Measurements from ENCODE around the gene AGPAT1. TPM values are rescaled to one million over a fixed set of nuclear protein-coding genes. Genes with fewer than 3 reads are reported as not detected.

Gene AGPAT1
- total RNA-seq, 1 experiment from 2014 or later = 37.8 TPM

- BruUV-seq (replicated peaks) = no TSS peak
- no peak overlapping the region for H3K4me3 Mint-ChIP-seq (ENCODE audit: unreplicated experiment)
- H3K9me3 Mint-ChIP-seq (ENCODE audit: unreplicated experiment) = no peaks in the 10 kb centered on the region
- DNase-seq (ENCODE audit: unreplicated experiment) = no peak
- peaks cover 78% of the 10 kb centered on the region for H3K36me3 Mint-ChIP-seq (ENCODE audit: insufficient read depth, unreplicated experiment)
- ChIA-PET CTCF (interaction anchor here (0.8 kb wide), 1 partner anchor 15 kb away, joined by 3 read pairs; no protein-coding TSS in a partner anchor), POLR2A (interaction anchor here (0.8 to 0.9 kb wide), 3 partner anchors 8 to 53 kb away, joined by 3 read pairs; no protein-coding TSS in a partner anchor)
- no peak for TF ChIP-seq CTCF (IDR thresholded peaks at IDR 0.05; ENCODE audit: unreplicated experiment)
- H3K27me3 Mint-ChIP-seq (ENCODE audit: insufficient read depth, unreplicated experiment) = no peaks in the 10 kb centered on the region
- peaks cover 41% of the 10 kb centered on the region for H3K4me1 Mint-ChIP-seq (ENCODE audit: insufficient read depth, unreplicated experiment)
- H3K27ac Mint-ChIP-seq (ENCODE audit: low read depth, unreplicated experiment) = no peak overlapping the region
- intact Hi-C loops (cut with micrococcal nuclease) = no loop called here
Observed at GRCh38 chr6:32182555-32182981, 6.7 kb upstream of the AGPAT1 start.

GRCh38 chr6:32181915-32182529 is 6.1 kb upstream of the AGPAT1 start:
- no TSS peak for BruUV-seq (replicated peaks)

GRCh38 chr6:32181148-32181702 is 5.3 kb upstream of the AGPAT1 start:
- Mint-ChIP-seq H3K9me3 (ENCODE audit: unreplicated experiment) (no peaks in the 10 kb centered on the region), H3K4me3 (ENCODE audit: unreplicated experiment) (no peak overlapping the region), H3K4me1 (ENCODE audit: insufficient read depth, unreplicated experiment) (peaks cover 44% of the 10 kb centered on the region), H3K27ac (ENCODE audit: low read depth, unreplicated experiment) (no peak overlapping the region), H3K27me3 (ENCODE audit: insufficient read depth, unreplicated experiment) (no peaks in the 10 kb centered on the region), H3K36me3 (ENCODE audit: insufficient read depth, unreplicated experiment) (peaks cover 72% of the 10 kb centered on the region)
- TF ChIP-seq CTCF (IDR thresholded peaks at IDR 0.05; ENCODE audit: unreplicated experiment) = no peak
- intact Hi-C loops (cut with micrococcal nuclease) = no loop called here
- CTCF ChIA-PET = no interaction called here
- BruUV-seq (replicated peaks) = no TSS peak
- DNase-seq (ENCODE audit: unreplicated experiment) = no peak
- POLR2A ChIA-PET = interaction anchor here (0.7 to 1.1 kb wide), 2 partner anchors 14 to 17 kb away, joined by 3 read pairs; partner anchors contain the start of gene EGFL8

More at GRCh38 chr6:32181915-32182529, 6.1 kb upstream of the AGPAT1 start:
- Mint-ChIP-seq H3K27ac (ENCODE audit: low read depth, unreplicated experiment) (no peak overlapping the region), H3K4me3 (ENCODE audit: unreplicated experiment) (no peak overlapping the region), H3K9me3 (ENCODE audit: unreplicated experiment) (no peaks in the 10 kb centered on the region), H3K36me3 (ENCODE audit: insufficient read depth, unreplicated experiment) (peaks cover 78% of the 10 kb centered on the region), H3K27me3 (ENCODE audit: insufficient read depth, unreplicated experiment) (no peaks in the 10 kb centered on the region), H3K4me1 (ENCODE audit: insufficient read depth, unreplicated experiment) (peaks cover 43% of the 10 kb centered on the region)
- ChIA-PET CTCF (interaction anchor here (0.8 kb wide), 1 partner anchor 16 kb away, joined by 3 read pairs; no protein-coding TSS in a partner anchor), POLR2A (interaction anchor here (0.7 to 1.1 kb wide), 5 partner anchors 9 to 53 kb away, joined by 3 read pairs; partner anchors contain the start of gene EGFL8)
- no peak for TF ChIP-seq CTCF (IDR thresholded peaks at IDR 0.05; ENCODE audit: unreplicated experiment)
- DNase-seq (ENCODE audit: unreplicated experiment) = no peak
- intact Hi-C loops (cut with micrococcal nuclease) = no loop called here

- Mint-ChIP-seq H3K4me1 (ENCODE audit: insufficient read depth, unreplicated experiment) (peaks cover 41% of the 10 kb centered on the region), H3K27me3 (ENCODE audit: insufficient read depth, unreplicated experiment) (no peaks in the 10 kb centered on the region), H3K4me3 (ENCODE audit: unreplicated experiment) (peak overlapping the region; percentile 79), H3K27ac (ENCODE audit: low read depth, unreplicated experiment) (no peak overlapping the region), H3K9me3 (ENCODE audit: unreplicated experiment) (no peaks in the 10 kb centered on the region), H3K36me3 (ENCODE audit: insufficient read depth, unreplicated experiment) (peaks cover 58% of the 10 kb centered on the region)
- TF ChIP-seq CTCF (IDR thresholded peaks at IDR 0.05; ENCODE audit: unreplicated experiment) = no peak
- BruUV-seq (replicated peaks) = TSS peak; percentile 20
- DNase-seq (ENCODE audit: unreplicated experiment) = no peak
- POLR2A ChIA-PET = interaction anchor here (1.0 to 5.0 kb wide), 7 partner anchors 10 to 792 kb away, joined by 3 to 112 read pairs (median 6); partner anchors contain the start of genes ATF6B, DXO, FKBPL and GPSM3
- intact Hi-C loops (cut with micrococcal nuclease) = no loop called here
- CTCF ChIA-PET = interaction anchor here (1.1 to 2.0 kb wide), 3 partner anchors 15 to 1097 kb away, joined by 4 to 6 read pairs (median 4); partner anchors contain the start of gene B3GALT4
Observed at GRCh38 chr6:32179766-32180405, 4.0 kb upstream of the AGPAT1 start.
